AG04450 (cell line): ENCODE data around the gene ZNF431. TPM values are rescaled to one million over a fixed set of nuclear protein-coding genes. Genes with fewer than 3 reads are reported as not detected.

ENCODE experiments used
- CTCF ChIA-PET: fragments of 300-600, 350-600 bp; formaldehyde crosslinking; extraction: SDS; loops from one replicate; lab custom pipeline; 2022; ENCODE audit warnings: antibody characterized with exemption, inconsistent platforms; lab: Charles Lee
- POLR2A ChIA-PET: fragments of 350-600 bp; formaldehyde crosslinking; extraction: SDS; loops from one replicate; lab custom pipeline; 2021; ENCODE audit warnings: antibody characterized with exemption, inconsistent platforms; lab: Yijun Ruan, JAX
- DNase-seq: peaks from one replicate; pipeline ENCODE4 v3.0.0-alpha.2; 2011; ENCODE audit warnings: low read depth, low spot score
- H3K27ac ChIP-seq: one replicate; pipeline ENCODE4 v1.5.1; 2012; ENCODE audit warnings: low read depth, low read length, control low read depth
- H3K27me3 ChIP-seq: one replicate; pipeline ENCODE4 v1.6.0; 2012; ENCODE audit warnings: low read length; ENCODE audit not compliant: control insufficient read depth, insufficient read depth
- H3K4me3 ChIP-seq: 2 replicates; pipeline ENCODE4 v1.5.1; 2011; ENCODE audit warnings: mild to moderate bottlenecking, low read depth, low read length, control low read depth
- H3K9me3 ChIP-seq: 2 replicates; pipeline ENCODE4 v1.5.1; 2012; ENCODE audit warnings: low read length; ENCODE audit not compliant: control insufficient read depth, insufficient read depth
- CTCF ChIP-seq: IDR thresholded peaks from 2 replicates; pipeline ENCODE4 v1.5.1; 2011; ENCODE audit warnings: low read depth, low read length, control low read depth, inconsistent platforms
- polyA plus RNA-seq: library from polyadenylated mRNA; depleted of rRNA; stranded (reverse); fragments of >200 nt; gene quantifications from 2 replicates; pipeline ENCODE4 v1.2.3, GENCODE V29; 2011

The ZNF431 gene
- polyA plus RNA-seq, 1 experiment, result 5.8 TPM

- no peak overlapping the region for H3K4me3 ChIP-seq
- ChIA-PET POLR2A (no interaction called here), CTCF (no interaction called here)
- no peaks in the 10 kb centered on the region for H3K27me3 ChIP-seq
- no peak for DNase-seq
- H3K27ac ChIP-seq, result no peak overlapping the region
- no peak for TF ChIP-seq CTCF
- H3K9me3 ChIP-seq, result no peaks in the 10 kb centered on the region; the same call in 1 of the 2 replicates
These were observed 15.8 kb upstream of the ZNF431 start for GRCh38 chr19:21126078-21126477.

GRCh38 chr19:21127001-21127400 lies 14.8 kb upstream of the ZNF431 start:
- POLR2A ChIA-PET, result no interaction called here
- no peaks in the 10 kb centered on the region for H3K27me3 ChIP-seq
- DNase-seq, result no peak
- TF ChIP-seq CTCF, result no peak
- H3K4me3 ChIP-seq, result no peak overlapping the region
- H3K9me3 ChIP-seq, result no peaks in the 10 kb centered on the region; the same call in 1 of the 2 replicates
- CTCF ChIA-PET, result no interaction called here
- no peak overlapping the region for H3K27ac ChIP-seq

GRCh38 chr19:21127898-21128297 lies 13.9 kb upstream of the ZNF431 start:
- no peak for TF ChIP-seq CTCF
- CTCF ChIA-PET, result no interaction called here
- POLR2A ChIA-PET, result no interaction called here
- DNase-seq, result no peak
- Histone ChIP-seq H3K4me3 (no peak overlapping the region), H3K27me3 (no peaks in the 10 kb centered on the region), H3K9me3 (no peaks in the 10 kb centered on the region; the same call in 1 of the 2 replicates), H3K27ac (no peak overlapping the region)

GRCh38 chr19:21128901-21129698 lies 12.7 kb upstream of the ZNF431 start:
- TF ChIP-seq CTCF, result no peak
- Histone ChIP-seq H3K27me3 (no peaks in the 10 kb centered on the region), H3K27ac (no peak overlapping the region), H3K9me3 (no peaks in the 10 kb centered on the region), H3K4me3 (no peak overlapping the region)
- ChIA-PET CTCF (no interaction called here), POLR2A (no interaction called here)
- no peak for DNase-seq

- H3K4me3 ChIP-seq, result no peak overlapping the region
- CTCF ChIA-PET, result no interaction called here
- POLR2A ChIA-PET, result no interaction called here
- no peaks in the 10 kb centered on the region for H3K9me3 ChIP-seq
- H3K27me3 ChIP-seq, result no peaks in the 10 kb centered on the region
- no peak for DNase-seq
- no peak overlapping the region for H3K27ac ChIP-seq
- TF ChIP-seq CTCF, result no peak
These were observed 11.6 kb upstream of the ZNF431 start for GRCh38 chr19:21130097-21130775.
